Measurements from ENCODE around the gene VASP.

The VASP gene

DNA sequence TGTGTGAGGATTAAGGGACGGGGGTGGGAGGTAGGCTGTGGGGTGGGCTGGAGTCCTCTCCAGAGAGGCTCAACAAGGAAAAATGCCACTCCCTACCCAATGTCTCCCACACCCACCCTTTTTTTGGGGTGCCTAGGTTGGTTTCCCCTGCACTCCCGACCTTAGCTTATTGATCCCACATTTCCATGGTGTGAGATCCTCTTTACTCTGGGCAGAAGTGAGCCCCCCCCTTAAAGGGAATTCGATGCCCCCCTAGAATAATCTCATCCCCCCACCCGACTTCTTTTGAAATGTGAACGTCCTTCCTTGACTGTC, 34.0 kb upstream of the VASP start:
- TF ChIP-seq REST (IDR thresholded peaks at IDR 0.05; ENCODE audit: insufficient read depth in 1 of 2, low read depth in 2 of 2, low read length in 2 of 2) (no peak), POLR2AphosphoS5 (IDR thresholded peaks at IDR 0.05; ENCODE audit: low read depth, low read length) (no peak), FOXP2 (optimal IDR thresholded peaks at IDR 0.05; ENCODE audit: borderline replicate concordance, extremely low read depth, extremely low read length, insufficient read depth) (no peak), TAF1 (IDR thresholded peaks at IDR 0.05; ENCODE audit: borderline replicate concordance, insufficient read depth, low read length) (no peak), SIN3A (IDR thresholded peaks at IDR 0.05; ENCODE audit: borderline replicate concordance, insufficient read depth, low read length) (no peak)

GRCh38 chr19:45473682-45474605, 33.3 kb upstream of the VASP start:
- TF ChIP-seq TAF1 (IDR thresholded peaks at IDR 0.05; ENCODE audit: borderline replicate concordance, insufficient read depth, low read length) (no peak), REST (IDR thresholded peaks at IDR 0.05; ENCODE audit: insufficient read depth in 1 of 2, low read depth in 2 of 2, low read length in 2 of 2) (no peak), FOXP2 (optimal IDR thresholded peaks at IDR 0.05; ENCODE audit: borderline replicate concordance, extremely low read depth, extremely low read length, insufficient read depth) (no peak), SIN3A (IDR thresholded peaks at IDR 0.05; ENCODE audit: borderline replicate concordance, insufficient read depth, low read length) (no peak), POLR2AphosphoS5 (IDR thresholded peaks at IDR 0.05; ENCODE audit: low read depth, low read length) (no peak)

DNA sequence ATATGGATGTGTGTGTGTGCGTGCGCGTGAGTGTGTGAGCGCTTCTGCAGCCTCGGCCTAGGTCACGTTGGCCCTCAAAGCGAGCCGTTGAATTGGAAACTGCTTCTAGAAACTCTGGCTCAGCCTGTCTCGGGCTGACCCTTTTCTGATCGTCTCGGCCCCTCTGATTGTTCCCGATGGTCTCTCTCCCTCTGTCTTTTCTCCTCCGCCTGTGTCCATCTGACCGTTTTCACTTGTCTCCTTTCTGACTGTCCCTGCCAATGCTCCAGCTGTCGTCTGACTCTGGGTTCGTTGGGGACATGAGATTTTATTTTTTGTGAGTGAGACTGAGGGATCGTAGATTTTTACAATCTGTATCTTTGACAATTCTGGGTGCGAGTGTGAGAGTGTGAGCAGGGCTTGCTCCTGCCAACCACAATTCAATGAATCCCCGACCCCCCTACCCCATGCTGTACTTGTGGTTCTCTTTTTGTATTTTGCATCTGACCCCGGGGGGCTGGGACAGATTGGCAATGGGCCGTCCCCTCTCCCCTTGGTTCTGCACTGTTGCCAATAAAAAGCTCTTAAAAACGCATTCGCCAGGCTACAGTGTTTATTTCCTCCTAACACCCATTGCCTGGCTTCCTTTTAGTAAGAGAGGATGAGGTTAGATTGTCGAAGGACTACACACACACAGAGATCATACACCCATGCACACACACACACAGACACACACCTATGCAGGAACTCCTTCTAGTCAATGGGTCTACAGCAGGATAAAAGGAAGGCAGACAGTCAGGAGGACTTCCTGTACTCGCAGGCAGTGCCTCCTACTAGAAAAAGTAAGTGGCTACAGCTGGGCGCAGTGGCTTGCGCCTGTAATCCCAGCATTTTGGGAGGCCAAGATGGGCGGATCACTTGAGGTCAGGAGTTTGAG, 32.4 kb upstream of the VASP start:
- no peak for TF ChIP-seq REST (IDR thresholded peaks at IDR 0.05; ENCODE audit: insufficient read depth in 1 of 2, low read depth in 2 of 2, low read length in 2 of 2)
- no peak for TF ChIP-seq TAF1 (IDR thresholded peaks at IDR 0.05; ENCODE audit: borderline replicate concordance, insufficient read depth, low read length)
- no peak for TF ChIP-seq POLR2AphosphoS5 (IDR thresholded peaks at IDR 0.05; ENCODE audit: low read depth, low read length)
- TF ChIP-seq FOXP2 (optimal IDR thresholded peaks at IDR 0.05; ENCODE audit: borderline replicate concordance, extremely low read depth, extremely low read length, insufficient read depth): no peak
- no peak for TF ChIP-seq SIN3A (IDR thresholded peaks at IDR 0.05; ENCODE audit: borderline replicate concordance, insufficient read depth, low read length)

DNA sequence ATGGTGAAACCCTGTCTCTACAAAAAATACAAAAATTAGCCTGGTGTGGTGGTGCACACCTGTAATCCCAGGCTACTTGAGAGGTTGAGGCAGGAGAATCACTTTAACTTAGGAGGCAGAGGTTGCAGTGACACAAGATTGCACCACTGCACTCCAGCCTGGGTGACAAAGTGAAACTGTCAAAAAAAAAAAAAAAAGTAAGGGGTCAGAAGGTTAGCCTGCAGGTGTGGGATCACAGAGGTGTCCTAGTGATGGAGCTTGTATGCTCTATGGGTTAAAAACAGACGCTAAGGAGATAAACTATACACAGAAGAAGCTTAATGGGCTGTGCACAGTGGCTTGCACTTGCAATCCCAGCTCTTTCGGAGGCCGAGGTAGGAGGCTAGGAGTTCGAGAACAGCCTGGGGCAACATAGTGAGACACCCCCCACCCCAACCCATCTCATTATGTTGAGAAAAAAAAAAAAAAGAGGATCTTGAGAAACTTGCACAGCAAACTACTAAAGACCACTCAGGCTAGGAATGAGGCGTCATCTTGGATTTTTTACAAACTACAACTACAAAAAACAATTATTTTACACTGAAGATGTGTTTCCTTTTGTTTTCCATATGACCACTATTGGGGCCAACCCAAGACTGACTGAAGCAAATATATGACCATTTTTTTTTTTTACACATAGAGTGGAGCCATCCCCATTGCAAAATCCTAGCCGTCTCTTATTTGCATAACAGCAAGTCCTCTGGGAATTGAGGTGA, 31.6 kb upstream of the VASP start:
- TF ChIP-seq POLR2AphosphoS5 (IDR thresholded peaks at IDR 0.05; ENCODE audit: low read depth, low read length) (no peak), REST (IDR thresholded peaks at IDR 0.05; ENCODE audit: insufficient read depth in 1 of 2, low read depth in 2 of 2, low read length in 2 of 2) (no peak), SIN3A (IDR thresholded peaks at IDR 0.05; ENCODE audit: borderline replicate concordance, insufficient read depth, low read length) (no peak), TAF1 (IDR thresholded peaks at IDR 0.05; ENCODE audit: borderline replicate concordance, insufficient read depth, low read length) (no peak), FOXP2 (optimal IDR thresholded peaks at IDR 0.05; ENCODE audit: borderline replicate concordance, extremely low read depth, extremely low read length, insufficient read depth) (no peak)
